NCI-H1930 (cell line): ENCODE results near the gene DDX31.

Source experiments
- DNase-seq, 2 experiments: peaks; one replicate each; lab custom pipeline; 2025; lab: John Stamatoyannopoulos, UW

The DDX31 gene

DNA sequence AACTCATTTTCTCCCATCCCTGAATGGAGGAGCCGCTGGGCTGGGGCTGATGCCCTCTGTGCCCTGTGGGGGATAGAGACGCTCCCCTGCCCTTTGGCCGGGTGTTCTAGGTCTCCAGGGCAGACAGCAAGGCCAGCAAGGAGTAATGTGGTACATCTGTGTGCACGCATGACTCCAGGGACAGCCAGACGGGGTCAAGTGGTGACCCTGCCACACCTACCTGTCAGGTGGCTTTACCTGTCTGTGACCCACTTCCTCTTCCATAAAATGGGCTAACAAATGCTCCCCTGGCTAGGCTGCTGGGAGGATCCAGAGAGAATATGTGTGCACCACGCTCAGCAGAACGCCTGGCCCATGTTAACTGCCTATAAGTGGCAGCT, 122.7 kb downstream of the DDX31 start:
- DNase-seq = no peak

DNA sequence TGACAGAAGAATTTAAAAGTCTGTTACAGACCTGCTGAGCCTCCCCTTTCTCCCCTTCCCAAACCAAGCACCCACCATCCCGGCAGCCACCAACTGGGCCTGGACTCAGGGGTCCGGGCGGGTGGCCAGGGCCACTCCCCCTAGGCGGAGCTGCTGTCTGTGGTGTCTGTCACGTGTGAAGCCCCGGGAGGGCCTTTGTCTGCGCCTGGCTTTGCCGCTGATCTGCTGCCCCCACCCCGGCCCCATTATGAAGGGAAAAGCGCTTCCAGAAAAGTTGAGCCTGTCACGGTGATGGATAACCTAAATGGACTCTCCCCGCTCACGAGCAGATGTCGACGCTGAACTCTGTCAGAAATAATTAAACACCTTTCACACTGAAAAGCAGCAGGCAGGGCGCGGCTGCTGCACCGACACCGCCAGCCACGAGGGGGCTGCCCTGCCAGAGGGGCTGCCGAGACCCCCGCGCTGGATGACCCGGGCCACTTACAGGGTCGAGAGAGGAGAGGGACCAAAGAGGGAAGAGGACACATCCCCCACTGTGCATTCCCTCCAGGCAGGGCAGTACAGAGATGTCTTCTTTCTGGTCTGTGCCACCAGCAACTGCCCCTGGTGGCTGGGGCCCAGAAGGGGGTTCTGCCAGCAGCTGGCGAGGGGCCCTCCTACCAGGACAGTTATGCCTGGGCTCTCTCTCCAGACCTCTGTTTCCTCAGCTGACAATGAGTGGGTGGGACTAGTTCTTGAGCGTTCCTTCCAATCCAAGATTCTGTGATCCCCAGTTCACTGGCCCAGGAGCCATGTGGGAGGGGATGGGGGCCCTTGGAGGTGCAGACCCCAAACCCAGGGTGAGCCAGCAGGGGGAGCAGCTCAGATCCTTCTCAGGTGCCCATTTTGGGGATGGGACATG, 123.4 kb downstream of the DDX31 start:
- no peak for DNase-seq

DNA sequence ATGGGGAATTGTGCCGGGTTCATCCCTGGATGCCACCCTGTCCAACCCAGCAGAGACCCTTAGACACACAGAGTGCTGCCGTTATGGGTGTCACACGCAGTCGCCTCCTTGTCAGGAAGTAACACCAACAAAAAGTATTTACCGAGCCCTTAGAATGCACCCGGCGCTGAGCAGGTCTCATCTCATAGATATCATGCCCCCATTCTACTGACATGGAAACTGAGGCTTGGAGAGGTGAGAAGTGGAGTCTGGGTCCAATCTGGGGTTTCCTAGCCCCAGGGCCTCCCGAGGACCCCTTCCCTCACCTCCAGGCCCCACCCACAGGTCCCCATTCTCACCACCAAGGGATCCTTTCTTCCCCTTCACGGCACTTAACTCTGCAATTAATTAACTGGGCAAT, 124.2 kb downstream of the DDX31 start:
- DNase-seq = no peak

DNA sequence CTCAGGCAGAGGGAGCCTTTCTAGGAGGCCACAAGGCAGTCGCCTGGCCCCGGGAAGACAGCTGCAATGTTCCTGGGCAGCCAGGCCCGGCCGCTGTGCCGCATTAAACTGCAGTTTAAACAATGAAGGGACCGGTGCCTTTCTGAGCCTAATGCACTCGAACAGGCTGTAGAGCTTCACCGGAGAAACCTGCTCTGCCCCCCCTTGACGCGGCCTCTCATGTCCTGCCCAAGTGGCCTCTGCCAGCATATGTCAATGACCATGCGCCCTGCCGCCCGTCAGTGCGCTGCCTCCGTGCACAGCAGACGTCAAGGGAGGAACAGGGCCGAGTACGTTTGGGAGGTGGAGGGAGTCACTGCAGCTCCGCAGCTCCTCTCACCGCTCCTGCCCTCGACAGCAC, 125.8 kb downstream of the DDX31 start:
- no peak for DNase-seq

DNA sequence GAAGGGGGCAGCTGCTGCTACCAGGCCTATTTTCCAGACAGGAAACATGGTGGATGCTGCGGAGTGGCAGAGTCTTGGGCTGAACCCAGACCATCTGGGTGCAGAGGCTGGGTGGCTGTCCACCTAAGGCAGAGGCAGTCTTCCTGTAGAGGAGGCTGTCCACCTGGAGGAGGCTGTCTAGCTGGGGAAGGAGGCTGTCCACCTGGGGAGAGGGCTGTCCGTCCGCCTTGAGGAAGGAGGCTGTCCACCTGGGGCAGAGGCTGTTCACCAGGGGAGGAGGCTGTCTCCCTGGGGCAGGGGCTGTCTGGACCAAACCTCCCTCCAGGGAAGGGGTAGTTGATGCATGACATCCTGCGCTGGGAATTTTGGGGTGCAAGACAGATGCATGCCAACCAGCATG, 126.5 kb downstream of the DDX31 start:
- DNase-seq = no peak
